ENCODE data around the gene KCNQ1.

DNA sequence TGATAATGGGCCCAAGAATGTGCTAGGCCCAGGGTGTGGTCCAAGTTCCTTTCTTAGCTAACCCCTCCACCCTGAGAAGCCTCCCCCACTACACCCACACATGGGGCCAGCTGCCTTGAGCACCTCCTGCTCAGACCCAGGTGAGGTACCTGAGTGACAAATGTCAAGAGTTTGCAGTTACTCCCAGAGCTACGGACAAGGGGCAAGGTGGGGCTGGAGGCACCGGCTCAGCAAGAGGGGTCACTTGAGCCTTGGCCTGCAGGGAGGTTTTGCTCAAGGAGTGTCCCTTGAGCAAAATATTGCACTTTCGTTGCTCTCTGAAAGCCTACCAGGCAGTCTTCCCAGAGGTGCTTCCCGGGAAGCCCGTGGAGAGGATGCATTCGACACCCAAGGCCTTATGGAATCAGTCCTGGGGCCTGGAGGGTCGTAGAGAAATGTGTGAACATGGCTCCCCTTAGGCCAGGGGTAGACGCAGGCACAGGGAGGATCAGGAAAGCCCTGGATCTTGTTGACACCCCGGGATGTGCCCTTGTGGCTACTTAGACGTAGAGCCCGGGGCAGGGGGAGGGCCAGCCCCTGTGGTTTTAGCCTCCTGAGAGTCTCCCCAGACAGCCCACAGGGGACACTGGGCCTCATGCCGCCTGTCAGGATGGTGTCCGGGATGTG, 114.2 kb downstream of the KCNQ1 start:
- no peak for TF ChIP-seq TAF1 (IDR thresholded peaks at IDR 0.05; ENCODE audit: borderline replicate concordance, low read depth, low read length)
- no peak for TF ChIP-seq POLR2AphosphoS5 (IDR thresholded peaks at IDR 0.05; ENCODE audit: low read depth, low read length)
- no peak for TF ChIP-seq POLR2A (IDR thresholded peaks at IDR 0.05; ENCODE audit: low read depth, low read length)

All from GM12892 (cell line).